KMS-11 (cell line): ENCODE results near the gene RNGTT.
A peak's percentile ranks its signal among the peaks of the same experiment; 100 is the strongest.

ENCODE experiments used
- H2AFZ ChIP-seq: fragments of 200-600 bp; sonication (generic); 2 replicates; pipeline ENCODE4 v1.6.1; 2016; ENCODE audit warnings: antibody characterized with exemption, mixed run types, low read depth
- H3K27ac ChIP-seq: fragments of 200-600 bp; sonication (generic); 2 replicates; pipeline ENCODE4 v1.6.1; 2016; ENCODE audit warnings: mild to moderate bottlenecking, mixed run types
- H3K27me3 ChIP-seq: fragments of 200-600 bp; sonication (generic); 2 replicates; pipeline ENCODE4 v1.6.1; 2017; ENCODE audit warnings: mild to moderate bottlenecking, low read depth, mixed run types, moderate library complexity; ENCODE audit not compliant: insufficient read depth
- H3K36me3 ChIP-seq: fragments of 200-600 bp; sonication (generic); 2 replicates; pipeline ENCODE4 v1.6.1; 2017; ENCODE audit warnings: mild to moderate bottlenecking, mixed run types; ENCODE audit not compliant: insufficient read depth
- H3K4me1 ChIP-seq: fragments of 200-600 bp; sonication (generic); 2 replicates; pipeline ENCODE4 v1.6.1; 2016; ENCODE audit warnings: mild to moderate bottlenecking, low read depth, mixed run types; ENCODE audit not compliant: poor library complexity, severe bottlenecking
- H3K4me2 ChIP-seq: fragments of 200-600 bp; sonication (generic); 2 replicates; pipeline ENCODE4 v1.7.0; 2016; ENCODE audit warnings: mild to moderate bottlenecking, mixed run types
- H3K4me3 ChIP-seq: fragments of 200-600 bp; sonication (generic); IDR thresholded peaks from 2 replicates; pipeline ENCODE4 v1.6.1; 2017; ENCODE audit warnings: low read depth, low read length, mixed read lengths; ENCODE audit not compliant: insufficient read depth
- H3K79me2 ChIP-seq: fragments of 200-600 bp; sonication (generic); 2 replicates; pipeline ENCODE4 v1.6.1; 2016; ENCODE audit warnings: low read depth, mixed run types; ENCODE audit not compliant: insufficient read depth
- H3K9ac ChIP-seq: fragments of 200-600 bp; sonication (generic); 2 replicates; pipeline ENCODE4 v1.6.1; 2016; ENCODE audit warnings: mild to moderate bottlenecking, mixed run types
- H4K20me1 ChIP-seq: fragments of 200-600 bp; sonication (generic); 2 replicates; pipeline ENCODE4 v1.6.1; 2016; ENCODE audit warnings: mild to moderate bottlenecking, mixed run types; ENCODE audit not compliant: insufficient read depth
- CTCF ChIP-seq: fragments of 200-600 bp; sonication (generic); conservative IDR thresholded peaks from 2 replicates; pipeline ENCODE4 v1.6.1; 2017; ENCODE audit warnings: low read depth, mild to moderate bottlenecking, antibody characterized with exemption, low read length, moderate library complexity, mixed read lengths

Gene RNGTT

GRCh38 chr6:88650979-88651378 is 312.4 kb downstream of the RNGTT start:
- no peak overlapping the region for H3K4me3 ChIP-seq
- H3K27ac ChIP-seq: peak overlapping the region; percentile 86
- H3K36me3 ChIP-seq: no peaks in the 10 kb centered on the region
- no peaks in the 10 kb centered on the region for H4K20me1 ChIP-seq
- TF ChIP-seq CTCF: no peak
- peak overlapping the region; percentile 94 for H3K4me2 ChIP-seq
- no peak overlapping the region for H2AFZ ChIP-seq
- H3K79me2 ChIP-seq: peaks cover 9% of the 10 kb centered on the region
- H3K9ac ChIP-seq: peak overlapping the region; percentile 45
- peaks cover 57% of the 10 kb centered on the region for H3K4me1 ChIP-seq
- no peaks in the 10 kb centered on the region for H3K27me3 ChIP-seq

- Histone ChIP-seq H3K27me3 (no peaks in the 10 kb centered on the region), H3K79me2 (peaks cover 9% of the 10 kb centered on the region), H3K9ac (peak overlapping the region; percentile 45), H2AFZ (no peak overlapping the region), H3K27ac (peak overlapping the region; percentile 86), H3K36me3 (no peaks in the 10 kb centered on the region), H3K4me2 (peak overlapping the region; percentile 94), H3K4me3 (no peak overlapping the region), H4K20me1 (no peaks in the 10 kb centered on the region), H3K4me1 (peaks cover 50% of the 10 kb centered on the region)
- TF ChIP-seq CTCF: no peak
Observed at GRCh38 chr6:88650029-88650619, 313.3 kb downstream of the RNGTT start.

GRCh38 chr6:88641178-88641903 is 322.1 kb downstream of the RNGTT start:
- Histone ChIP-seq H3K36me3 (no peaks in the 10 kb centered on the region), H4K20me1 (no peaks in the 10 kb centered on the region), H3K4me2 (peak overlapping the region; percentile 38; the same call in 1 of the 2 replicates), H3K27ac (peak overlapping the region; percentile 59; the same call in 1 of the 2 replicates), H3K9ac (peak overlapping the region; percentile 17; the same call in 1 of the 2 replicates), H3K79me2 (peaks cover 11% of the 10 kb centered on the region), H3K4me3 (no peak overlapping the region), H3K4me1 (peaks cover 26% of the 10 kb centered on the region), H3K27me3 (no peaks in the 10 kb centered on the region), H2AFZ (no peak overlapping the region)
- TF ChIP-seq CTCF: no peak

- Histone ChIP-seq H3K27me3 (no peaks in the 10 kb centered on the region), H3K79me2 (peaks cover 8% of the 10 kb centered on the region), H3K36me3 (no peaks in the 10 kb centered on the region), H4K20me1 (no peaks in the 10 kb centered on the region), H2AFZ (no peak overlapping the region), H3K9ac (no peak overlapping the region), H3K4me2 (no peak overlapping the region), H3K27ac (no peak overlapping the region), H3K4me1 (peaks cover 31% of the 10 kb centered on the region), H3K4me3 (no peak overlapping the region)
- TF ChIP-seq CTCF: no peak
Observed at GRCh38 chr6:88637761-88638545, 325.5 kb downstream of the RNGTT start.
